Sigmoid colon (tissue), 7 donors: Measurements from ENCODE around the gene ASCL1. TPM values are rescaled to one million over a fixed set of nuclear protein-coding genes. Genes with fewer than 3 reads are reported as not detected.

Experiments used
- DNase-seq: peaks from one replicate; pipeline ENCODE4 v3.0.0-alpha.2; 2019
- H3K27ac ChIP-seq, 4 donors: fragments of 200-600 bp; sonication (generic); one replicate each; pipeline ENCODE4 v1.5.1; 2016 to 2019; ENCODE audit warnings: mild to moderate bottlenecking in 1 of 4
- H3K27me3 ChIP-seq, 3 donors: fragments of 200-600 bp; sonication (generic); one replicate each; pipeline ENCODE4 v1.5.1; 2019; ENCODE audit warnings: mild to moderate bottlenecking in 1 of 3
- H3K36me3 ChIP-seq, 4 donors: fragments of 200-600 bp; sonication (generic); one replicate each; pipeline ENCODE4 v1.5.1; 2016 to 2019
- H3K4me1 ChIP-seq, 4 donors: fragments of 200-600 bp; sonication (generic); one replicate each; pipeline ENCODE4 v1.5.1; 2017 to 2019
- H3K4me3 ChIP-seq, 4 donors: fragments of 200-600 bp; sonication (generic); one replicate each; pipeline ENCODE4 v1.5.1; 2017 to 2019; ENCODE audit warnings: mild to moderate bottlenecking in 2 of 4, moderate library complexity in 1 of 4
- H3K9me3 ChIP-seq, 4 donors: fragments of 200-600 bp in 3 of 4; sonication (generic) in 3 of 4; one replicate each; pipeline versions ENCODE4 v1.5.1 to v1.6.1; 2013 to 2019
- EP300 ChIP-seq, 4 donors: sonication (generic); formaldehyde crosslinking; IDR thresholded peaks; one replicate each; pipeline ENCODE4 v1.6.1; 2017; ENCODE audit warnings: antibody characterized with exemption in 4 of 4
- POLR2A ChIP-seq, 2 donors: fragments of 450-650 bp; IDR thresholded peaks; one replicate each; pipeline ENCODE4 v1.6.1; 2016; ENCODE audit warnings: antibody characterized with exemption in 2 of 2, mild to moderate bottlenecking in 2 of 2, moderate library complexity in 2 of 2
- POLR2AphosphoS5 ChIP-seq, 4 donors: sonication (generic); formaldehyde crosslinking; IDR thresholded peaks; one replicate each; pipeline ENCODE4 v1.6.1; 2017; ENCODE audit warnings: antibody characterized with exemption in 4 of 4
- WGBS, 2 donors: extraction: QIAGEN DNeasy Blood & Tissue Kit; methylation state at CpG; one replicate each; pipeline ENCODE4 v1.1.7; 2013; 5-methylcytosine and 5-hydroxymethylcytosine counted together
- intact Hi-C: fragments of 100-400 bp; cut with DNase I; formaldehyde crosslinking; loops from one replicate; pipeline ENCODE4 v1.15.1; 2023
- polyA plus RNA-seq, 3 donors: library from polyadenylated mRNA; stranded (reverse); fragments of 200-250 nt; gene quantifications; one replicate each; pipeline ENCODE4 v1.2.3, GENCODE V29; 2013
- total RNA-seq, 4 donors: library from RNA; depleted of rRNA; stranded (reverse); fragments of >200 nt; gene quantifications; one replicate each; pipeline ENCODE4 v1.1.0, GENCODE V29; 2016
- TF ChIP-seq, protein P1 (sequence below), 4 experiments: fragments of 450-650 bp in 3 of 4; fragments of 200-600 bp in 1 of 4; IDR thresholded peaks; one replicate each; pipeline ENCODE4 v1.5.1; 2016 to 2019; ENCODE audit warnings: antibody characterized with exemption in 4 of 4, mild to moderate bottlenecking in 3 of 4, moderate library complexity in 2 of 4
- donor health status: healthy with polysubstance abuse.
- donor health status: Bipolar disorder and iron deficiency.
- donor health status: healthy.

Gene ASCL1
- total and polyA plus RNA-seq, 7 donors = under 0.01 to 0.60 (median 0.32) TPM; not detected in 3

DNA sequence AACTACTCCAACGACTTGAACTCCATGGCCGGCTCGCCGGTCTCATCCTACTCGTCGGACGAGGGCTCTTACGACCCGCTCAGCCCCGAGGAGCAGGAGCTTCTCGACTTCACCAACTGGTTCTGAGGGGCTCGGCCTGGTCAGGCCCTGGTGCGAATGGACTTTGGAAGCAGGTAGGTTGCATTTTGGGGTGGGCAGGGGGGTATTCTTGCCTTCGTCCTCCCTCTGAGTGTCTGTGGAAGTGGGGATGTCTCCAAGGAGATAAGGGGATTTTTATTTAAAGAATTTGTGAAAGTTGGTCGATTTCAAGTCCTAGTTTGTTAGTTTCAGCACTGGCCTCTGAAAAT lies 1.3 kb downstream of the ASCL1 start:
- Histone ChIP-seq H3K27ac (no peak overlapping the region), H3K4me3 (peak overlapping the region in 2 of 4 donors; percentile 48 to 49), H3K4me1 (peaks cover 0 to 35% (median 34%) of the 10 kb centered on the region in 4 donors), H3K9me3 (peaks cover 0 to 2% (median under 1%) of the 10 kb centered on the region in 4 donors), H3K27me3 (peaks cover 42 to 97% (median 84%) of the 10 kb centered on the region in 3 donors), H3K36me3 (no peaks in the 10 kb centered on the region)
- intact Hi-C loops = no loop called here
- no peak for TF ChIP-seq EP300 (IDR thresholded peaks at IDR 0.05)
- TF ChIP-seq, protein P1, sequence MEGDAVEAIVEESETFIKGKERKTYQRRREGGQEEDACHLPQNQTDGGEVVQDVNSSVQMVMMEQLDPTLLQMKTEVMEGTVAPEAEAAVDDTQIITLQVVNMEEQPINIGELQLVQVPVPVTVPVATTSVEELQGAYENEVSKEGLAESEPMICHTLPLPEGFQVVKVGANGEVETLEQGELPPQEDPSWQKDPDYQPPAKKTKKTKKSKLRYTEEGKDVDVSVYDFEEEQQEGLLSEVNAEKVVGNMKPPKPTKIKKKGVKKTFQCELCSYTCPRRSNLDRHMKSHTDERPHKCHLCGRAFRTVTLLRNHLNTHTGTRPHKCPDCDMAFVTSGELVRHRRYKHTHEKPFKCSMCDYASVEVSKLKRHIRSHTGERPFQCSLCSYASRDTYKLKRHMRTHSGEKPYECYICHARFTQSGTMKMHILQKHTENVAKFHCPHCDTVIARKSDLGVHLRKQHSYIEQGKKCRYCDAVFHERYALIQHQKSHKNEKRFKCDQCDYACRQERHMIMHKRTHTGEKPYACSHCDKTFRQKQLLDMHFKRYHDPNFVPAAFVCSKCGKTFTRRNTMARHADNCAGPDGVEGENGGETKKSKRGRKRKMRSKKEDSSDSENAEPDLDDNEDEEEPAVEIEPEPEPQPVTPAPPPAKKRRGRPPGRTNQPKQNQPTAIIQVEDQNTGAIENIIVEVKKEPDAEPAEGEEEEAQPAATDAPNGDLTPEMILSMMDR (IDR thresholded peaks at IDR 0.05) = no peak
- no peak for TF ChIP-seq POLR2AphosphoS5 (IDR thresholded peaks at IDR 0.05)
- no peak for TF ChIP-seq POLR2A (IDR thresholded peaks at IDR 0.05)
- 4 to 13% methylated on average over 15 of the region's 15 CpGs for WGBS, 2 donors
- DNase-seq = no peak

GRCh38 chr12:102959391-102959790 lies 1.9 kb downstream of the ASCL1 start:
- H3K4me1 ChIP-seq = peaks cover 0 to 35% (median 34%) of the 10 kb centered on the region in 4 donors
- intact Hi-C loops = no loop called here
- peaks cover 0 to 4% (median 2%) of the 10 kb centered on the region in 4 donors for H3K9me3 ChIP-seq
- DNase-seq = no peak
- no peak overlapping the region for H3K4me3 ChIP-seq
- TF ChIP-seq POLR2AphosphoS5 (IDR thresholded peaks at IDR 0.05) = no peak
- TF ChIP-seq POLR2A (IDR thresholded peaks at IDR 0.05) = no peak
- TF ChIP-seq EP300 (IDR thresholded peaks at IDR 0.05) = no peak
- TF ChIP-seq, protein P1 (IDR thresholded peaks at IDR 0.05) = no peak
- WGBS, 2 donors = 9 to 15% methylated on average over 14 of the region's 14 CpGs
- H3K27me3 ChIP-seq = peaks cover 48 to 97% (median 83%) of the 10 kb centered on the region in 3 donors
- no peaks in the 10 kb centered on the region for H3K36me3 ChIP-seq
- H3K27ac ChIP-seq = no peak overlapping the region

GRCh38 chr12:102960766-102961465 lies 3.4 kb downstream of the ASCL1 start:
- H3K4me3 ChIP-seq = no peak overlapping the region
- intact Hi-C loops = no loop called here
- no peak overlapping the region for H3K27ac ChIP-seq
- peaks cover 52 to 99% (median 77%) of the 10 kb centered on the region in 3 donors for H3K27me3 ChIP-seq
- no peaks in the 10 kb centered on the region for H3K36me3 ChIP-seq
- no peak for DNase-seq
- TF ChIP-seq EP300 (IDR thresholded peaks at IDR 0.05) (no peak), POLR2AphosphoS5 (IDR thresholded peaks at IDR 0.05) (no peak), POLR2A (IDR thresholded peaks at IDR 0.05) (no peak)
- TF ChIP-seq, protein P1 (IDR thresholded peaks at IDR 0.05) = no peak
- H3K9me3 ChIP-seq = peaks cover 0 to 4% (median 2%) of the 10 kb centered on the region in 4 donors
- peaks cover 0 to 42% (median 36%) of the 10 kb centered on the region in 4 donors for H3K4me1 ChIP-seq
- WGBS, 2 donors = 9 to 20% methylated on average over 19 of the region's 19 CpGs

DNA sequence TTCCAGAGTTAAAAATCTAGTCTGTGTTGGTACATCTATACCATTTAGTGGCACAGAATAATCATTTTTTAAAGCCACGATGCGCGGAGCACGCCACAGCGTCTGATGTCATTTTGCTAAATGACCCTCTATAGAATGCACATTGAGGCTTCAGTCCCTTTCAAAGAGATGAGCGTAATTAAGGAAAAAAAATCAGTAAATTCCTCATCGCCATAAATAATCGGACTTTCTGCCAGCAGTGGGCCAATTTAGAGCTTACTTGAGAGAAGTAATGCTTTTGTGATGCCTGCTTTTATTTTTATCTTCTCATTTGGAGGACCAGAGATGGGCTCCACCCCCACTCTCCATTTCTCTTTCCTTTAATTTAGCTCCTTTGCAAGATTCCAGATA lies 4.0 kb downstream of the ASCL1 start:
- H3K27me3 ChIP-seq = peaks cover 47 to 99% (median 77%) of the 10 kb centered on the region in 3 donors
- WGBS, 2 donors = 7 to 13% methylated on average over 8 of the region's 8 CpGs
- TF ChIP-seq, protein P1 (IDR thresholded peaks at IDR 0.05) = no peak
- TF ChIP-seq POLR2A (IDR thresholded peaks at IDR 0.05) = no peak
- no peak for TF ChIP-seq POLR2AphosphoS5 (IDR thresholded peaks at IDR 0.05)
- no peak for TF ChIP-seq EP300 (IDR thresholded peaks at IDR 0.05)
- H3K4me3 ChIP-seq = no peak overlapping the region
- intact Hi-C loops = no loop called here
- H3K36me3 ChIP-seq = no peaks in the 10 kb centered on the region
- no peak overlapping the region for H3K27ac ChIP-seq
- H3K9me3 ChIP-seq = peaks cover 0 to 4% (median 2%) of the 10 kb centered on the region in 4 donors
- peaks cover 0 to 36% (median 31%) of the 10 kb centered on the region in 4 donors for H3K4me1 ChIP-seq
- DNase-seq = no peak
